ENCODE results near the gene UGT1A10.

UGT1A10 gene

GRCh38 chr2:233754872-233755611, 118.8 kb downstream of the UGT1A10 start:
- H3K4me1 ChIP-seq (ENCODE audit: insufficient read depth, low read length): no peaks in the 10 kb centered on the region
- no peaks in the 10 kb centered on the region for H4K20me1 ChIP-seq (ENCODE audit: insufficient read depth, low read length)
- DNase-seq (no peak), ATAC-seq (ENCODE audit: insufficient read depth, low read depth) (no peak)
- H3K79me2 ChIP-seq (ENCODE audit: insufficient read depth, low read length): no peaks in the 10 kb centered on the region
- H3K9me3 ChIP-seq (ENCODE audit: insufficient read depth, low read length, severe bottlenecking): peaks cover 9% of the 10 kb centered on the region
- H3K4me3 ChIP-seq (ENCODE audit: low read depth in 1 of 2, low read length in 2 of 2): no peak overlapping the region
- no peak for TF ChIP-seq CTCF (IDR thresholded peaks at IDR 0.05; ENCODE audit: borderline replicate concordance, extremely low read depth, low read length, poor library complexity, severe bottlenecking)
- H3K27ac ChIP-seq (ENCODE audit: low read length): no peak overlapping the region
- H2AFZ ChIP-seq (ENCODE audit: low read depth, low read length): no peak overlapping the region
- no peak overlapping the region for H3K9ac ChIP-seq (ENCODE audit: low read depth, low read length)
- H3K36me3 ChIP-seq (ENCODE audit: insufficient read depth, low read length): no peaks in the 10 kb centered on the region
- H3K27me3 ChIP-seq (ENCODE audit: insufficient read depth, low read length, poor library complexity): no peaks in the 10 kb centered on the region
- no peak overlapping the region for H3K4me2 ChIP-seq (ENCODE audit: insufficient read depth, low read length)

GRCh38 chr2:233756429-233757081, 120.3 kb downstream of the UGT1A10 start:
- H3K4me3 ChIP-seq (ENCODE audit: low read depth in 1 of 2, low read length in 2 of 2): no peak overlapping the region
- no peak overlapping the region for H3K27ac ChIP-seq (ENCODE audit: low read length)
- H3K4me1 ChIP-seq (ENCODE audit: insufficient read depth, low read length): no peaks in the 10 kb centered on the region
- ATAC-seq (ENCODE audit: insufficient read depth, low read depth) (no peak), DNase-seq (no peak)
- no peaks in the 10 kb centered on the region for H3K79me2 ChIP-seq (ENCODE audit: insufficient read depth, low read length)
- no peak overlapping the region for H3K4me2 ChIP-seq (ENCODE audit: insufficient read depth, low read length)
- TF ChIP-seq EZH2 (IDR thresholded peaks at IDR 0.05; ENCODE audit: borderline replicate concordance, low read depth, low read length, severe bottlenecking): no peak
- TF ChIP-seq CTCF (IDR thresholded peaks at IDR 0.05; ENCODE audit: borderline replicate concordance, extremely low read depth, low read length, poor library complexity, severe bottlenecking): no peak
- H3K9me3 ChIP-seq (ENCODE audit: insufficient read depth, low read length, severe bottlenecking): peaks cover under 1% of the 10 kb centered on the region
- no peak overlapping the region for H3K9ac ChIP-seq (ENCODE audit: low read depth, low read length)
- no peak overlapping the region for H2AFZ ChIP-seq (ENCODE audit: low read depth, low read length)
- H4K20me1 ChIP-seq (ENCODE audit: insufficient read depth, low read length): no peaks in the 10 kb centered on the region
- peaks cover 3% of the 10 kb centered on the region for H3K27me3 ChIP-seq (ENCODE audit: insufficient read depth, low read length, poor library complexity)
- H3K36me3 ChIP-seq (ENCODE audit: insufficient read depth, low read length): no peaks in the 10 kb centered on the region

- no peak for TF ChIP-seq EZH2 (IDR thresholded peaks at IDR 0.05; ENCODE audit: borderline replicate concordance, low read depth, low read length, severe bottlenecking)
- TF ChIP-seq CTCF (IDR thresholded peaks at IDR 0.05; ENCODE audit: borderline replicate concordance, extremely low read depth, low read length, poor library complexity, severe bottlenecking): no peak
- ATAC-seq (ENCODE audit: insufficient read depth, low read depth): no peak
- no peaks in the 10 kb centered on the region for H3K9me3 ChIP-seq (ENCODE audit: insufficient read depth, low read length, severe bottlenecking)
Observed at GRCh38 chr2:233758141-233758540, 121.9 kb downstream of the UGT1A10 start.

More at GRCh38 chr2:233758141-233758540, 121.9 kb downstream of the UGT1A10 start:
- H3K36me3 ChIP-seq (ENCODE audit: insufficient read depth, low read length): no peaks in the 10 kb centered on the region
- no peaks in the 10 kb centered on the region for H3K79me2 ChIP-seq (ENCODE audit: insufficient read depth, low read length)
- H3K27me3 ChIP-seq (ENCODE audit: insufficient read depth, low read length, poor library complexity): peaks cover 3% of the 10 kb centered on the region
- H3K4me2 ChIP-seq (ENCODE audit: insufficient read depth, low read length): no peak overlapping the region
- DNase-seq: no peak
- no peaks in the 10 kb centered on the region for H4K20me1 ChIP-seq (ENCODE audit: insufficient read depth, low read length)
- no peak overlapping the region for H3K9ac ChIP-seq (ENCODE audit: low read depth, low read length)
- H3K4me3 ChIP-seq (ENCODE audit: low read depth in 1 of 2, low read length in 2 of 2): no peak overlapping the region
- no peak overlapping the region for H2AFZ ChIP-seq (ENCODE audit: low read depth, low read length)
- no peak overlapping the region for H3K27ac ChIP-seq (ENCODE audit: low read length)
- H3K4me1 ChIP-seq (ENCODE audit: insufficient read depth, low read length): no peaks in the 10 kb centered on the region
